Measurements from ENCODE around the gene CFAP52. TPM values are rescaled to one million over a fixed set of nuclear protein-coding genes. Genes with fewer than 3 reads are reported as not detected.

Gene CFAP52
- polyA plus RNA-seq, 1 donor (not counting 4 experiments of a cell fraction or from before 2014, with no cell fraction given) = 0.08 TPM

DNA sequence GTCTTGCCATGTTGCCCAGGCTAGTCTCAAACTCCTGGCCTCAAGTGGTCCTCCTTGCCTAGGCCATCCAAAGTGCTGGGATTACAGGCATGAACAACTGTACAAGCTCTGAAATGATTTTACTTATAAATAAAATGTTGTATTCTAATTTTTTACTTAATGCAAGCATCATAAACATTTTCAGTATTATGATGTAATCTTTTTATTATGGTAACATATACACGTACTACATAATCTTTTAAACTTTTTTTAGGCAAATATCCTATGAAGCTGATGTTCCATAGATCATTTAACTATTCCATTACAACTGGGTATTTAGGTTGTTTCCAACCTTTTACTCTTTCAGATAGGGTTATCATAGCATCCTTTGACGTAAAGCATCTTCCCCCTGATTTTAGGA lies 35.1 kb downstream of the CFAP52 start:
- TF ChIP-seq, protein P1, sequence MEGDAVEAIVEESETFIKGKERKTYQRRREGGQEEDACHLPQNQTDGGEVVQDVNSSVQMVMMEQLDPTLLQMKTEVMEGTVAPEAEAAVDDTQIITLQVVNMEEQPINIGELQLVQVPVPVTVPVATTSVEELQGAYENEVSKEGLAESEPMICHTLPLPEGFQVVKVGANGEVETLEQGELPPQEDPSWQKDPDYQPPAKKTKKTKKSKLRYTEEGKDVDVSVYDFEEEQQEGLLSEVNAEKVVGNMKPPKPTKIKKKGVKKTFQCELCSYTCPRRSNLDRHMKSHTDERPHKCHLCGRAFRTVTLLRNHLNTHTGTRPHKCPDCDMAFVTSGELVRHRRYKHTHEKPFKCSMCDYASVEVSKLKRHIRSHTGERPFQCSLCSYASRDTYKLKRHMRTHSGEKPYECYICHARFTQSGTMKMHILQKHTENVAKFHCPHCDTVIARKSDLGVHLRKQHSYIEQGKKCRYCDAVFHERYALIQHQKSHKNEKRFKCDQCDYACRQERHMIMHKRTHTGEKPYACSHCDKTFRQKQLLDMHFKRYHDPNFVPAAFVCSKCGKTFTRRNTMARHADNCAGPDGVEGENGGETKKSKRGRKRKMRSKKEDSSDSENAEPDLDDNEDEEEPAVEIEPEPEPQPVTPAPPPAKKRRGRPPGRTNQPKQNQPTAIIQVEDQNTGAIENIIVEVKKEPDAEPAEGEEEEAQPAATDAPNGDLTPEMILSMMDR (optimal IDR thresholded peaks at IDR 0.05 in 1 of 3, IDR thresholded peaks at IDR 0.05 in 1 of 3, conservative IDR thresholded peaks at IDR 0.05 in 1 of 3; ENCODE audit: extremely low read depth in 1 of 3, insufficient read depth in 2 of 3, low read length in 3 of 3) = no peak
- no peak for TF ChIP-seq EZH2 (IDR thresholded peaks at IDR 0.05; ENCODE audit: low read length)
- Histone ChIP-seq H3K79me2 (ENCODE audit: control insufficient read depth, insufficient read depth, low read length) (no peaks in the 10 kb centered on the region), H2AFZ (ENCODE audit: control insufficient read depth, low read length) (no peak overlapping the region), H3K9me1 (ENCODE audit: control insufficient read depth, extremely low read depth, insufficient read depth, low read length) (no peaks in the 10 kb centered on the region), H3K9me3 (ENCODE audit: control insufficient read depth, low read depth, low read length) (no peaks in the 10 kb centered on the region), H3K27ac (ENCODE audit: control insufficient read depth, insufficient read depth, low read length) (no peak overlapping the region), H3K4me2 (ENCODE audit: control insufficient read depth, extremely low read depth, insufficient read depth, low read depth, low read length) (no peak overlapping the region), H3K4me1 (ENCODE audit: control insufficient read depth, extremely low read depth, insufficient read depth, low read length) (no peaks in the 10 kb centered on the region), H3K9ac (ENCODE audit: control insufficient read depth, extremely low read depth, insufficient read depth, low read length) (no peak overlapping the region), H4K20me1 (ENCODE audit: control insufficient read depth, extremely low read depth, insufficient read depth, low read length) (no peaks in the 10 kb centered on the region), H3K36me3 (ENCODE audit: control insufficient read depth in 2 of 2, extremely low read depth in 1 of 2, insufficient read depth in 2 of 2, low read length in 2 of 2) (no peaks in the 10 kb centered on the region), H3K4me3 (ENCODE audit: control insufficient read depth in 2 of 3, extremely low read depth in 1 of 3, insufficient read depth in 2 of 3, low read depth in 1 of 3, low read length in 3 of 3) (no peak overlapping the region), H3K27me3 (ENCODE audit: control insufficient read depth, extremely low read depth, insufficient read depth, low read length) (no peaks in the 10 kb centered on the region)
- no peak for DNase-seq (ENCODE audit: low read depth, low spot score)
- no peak for FAIRE-seq
- dilution Hi-C loops (cut with MboI; ENCODE audit: extremely low pct_ligation_motif_present, low sequenced_read_pairs) = no loop called here

DNA sequence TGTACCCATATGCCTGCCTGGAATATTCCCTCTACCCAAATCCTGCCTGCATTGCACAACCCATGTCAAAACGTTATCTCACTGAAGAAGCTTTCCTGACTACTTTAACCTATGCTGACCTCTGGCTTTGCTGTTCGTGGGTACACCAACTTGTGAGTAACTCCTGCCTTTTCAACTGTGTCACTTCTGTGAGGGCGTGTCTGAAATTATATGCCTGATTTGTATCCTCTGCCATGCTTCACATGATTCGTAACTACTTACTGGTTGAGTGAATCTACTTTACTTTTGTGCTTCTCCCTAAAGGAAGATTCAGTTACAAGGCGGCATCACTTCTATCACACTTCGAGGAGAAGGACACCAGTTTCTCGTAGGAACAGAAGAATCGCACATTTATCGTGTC lies 35.6 kb downstream of the CFAP52 start:
- dilution Hi-C loops (cut with MboI; ENCODE audit: extremely low pct_ligation_motif_present, low sequenced_read_pairs) = no loop called here
- Histone ChIP-seq H3K4me2 (ENCODE audit: control insufficient read depth, extremely low read depth, insufficient read depth, low read depth, low read length) (no peak overlapping the region), H3K9me1 (ENCODE audit: control insufficient read depth, extremely low read depth, insufficient read depth, low read length) (no peaks in the 10 kb centered on the region), H3K9ac (ENCODE audit: control insufficient read depth, extremely low read depth, insufficient read depth, low read length) (no peak overlapping the region), H3K27me3 (ENCODE audit: control insufficient read depth, extremely low read depth, insufficient read depth, low read length) (no peaks in the 10 kb centered on the region), H3K4me1 (ENCODE audit: control insufficient read depth, extremely low read depth, insufficient read depth, low read length) (no peaks in the 10 kb centered on the region), H3K9me3 (ENCODE audit: control insufficient read depth, low read depth, low read length) (no peaks in the 10 kb centered on the region), H3K79me2 (ENCODE audit: control insufficient read depth, insufficient read depth, low read length) (no peaks in the 10 kb centered on the region), H3K36me3 (ENCODE audit: control insufficient read depth in 2 of 2, extremely low read depth in 1 of 2, insufficient read depth in 2 of 2, low read length in 2 of 2) (no peaks in the 10 kb centered on the region), H3K4me3 (ENCODE audit: control insufficient read depth in 2 of 3, extremely low read depth in 1 of 3, insufficient read depth in 2 of 3, low read depth in 1 of 3, low read length in 3 of 3) (no peak overlapping the region), H3K27ac (ENCODE audit: control insufficient read depth, insufficient read depth, low read length) (no peak overlapping the region), H2AFZ (ENCODE audit: control insufficient read depth, low read length) (no peak overlapping the region), H4K20me1 (ENCODE audit: control insufficient read depth, extremely low read depth, insufficient read depth, low read length) (no peaks in the 10 kb centered on the region)
- no peak for FAIRE-seq
- no peak for DNase-seq (ENCODE audit: low read depth, low spot score)
- TF ChIP-seq, protein P1 (optimal IDR thresholded peaks at IDR 0.05 in 1 of 3, IDR thresholded peaks at IDR 0.05 in 1 of 3, conservative IDR thresholded peaks at IDR 0.05 in 1 of 3; ENCODE audit: extremely low read depth in 1 of 3, insufficient read depth in 2 of 3, low read length in 3 of 3) = no peak
- TF ChIP-seq EZH2 (IDR thresholded peaks at IDR 0.05; ENCODE audit: low read length) = no peak
